ENCODE measurements around the gene MAST4.

The MAST4 gene

GRCh38 chr5:66979738-66980137 lies 383.5 kb downstream of the MAST4 start:
- no peaks in the 10 kb centered on the region for H3K27me3 ChIP-seq (replicated peaks in 2 of 5; ENCODE audit: control insufficient read depth in 4 of 5, insufficient read depth in 5 of 5, low read length in 4 of 5)
- H3K9me3 ChIP-seq (ENCODE audit: control extremely low read depth in 1 of 5, control insufficient read depth in 4 of 5, insufficient read depth in 2 of 5, low read depth in 1 of 5, low read length in 4 of 5) = no peaks in the 10 kb centered on the region
- no peaks in the 10 kb centered on the region for H3K4me1 ChIP-seq (ENCODE audit: control extremely low read depth in 1 of 4, control insufficient read depth in 4 of 4, insufficient read depth in 4 of 4, low read length in 3 of 4)
- CTCF ChIA-PET = interaction anchor here (0.6 kb wide), 1 partner anchor 10 kb away, joined by 3 read pairs; no protein-coding TSS in a partner anchor
- H3K4me3 ChIP-seq (ENCODE audit: control insufficient read depth in 1 of 7, extremely low read depth in 1 of 7, insufficient read depth in 4 of 7, low read depth in 2 of 7, low read length in 6 of 7) = no peak overlapping the region
- WGBS (ENCODE audit: insufficient coverage) = 100% methylated on average over 2 of the region's 3 CpGs
- H3K36me3 ChIP-seq (ENCODE audit: control insufficient read depth in 4 of 4, insufficient read depth in 4 of 4, low read length in 3 of 4) = no peaks in the 10 kb centered on the region
- no peak overlapping the region for H3K27ac ChIP-seq (ENCODE audit: insufficient read depth in 1 of 2, low read depth in 1 of 2, low read length in 2 of 2, poor library complexity in 1 of 2, severe bottlenecking in 2 of 2)
- DNase-seq = no peak
- POLR2A ChIA-PET = no interaction called here

GRCh38 chr5:66981266-66982055 lies 385.3 kb downstream of the MAST4 start:
- H3K36me3 ChIP-seq (ENCODE audit: control insufficient read depth in 4 of 4, insufficient read depth in 4 of 4, low read length in 3 of 4) = no peaks in the 10 kb centered on the region
- ChIA-PET POLR2A (no interaction called here), CTCF (interaction anchor here (0.6 to 3.0 kb wide), 2 partner anchors 11 to 22 kb away, joined by 3 to 12 read pairs; no protein-coding TSS in a partner anchor)
- H3K4me1 ChIP-seq (ENCODE audit: control extremely low read depth in 1 of 4, control insufficient read depth in 4 of 4, insufficient read depth in 4 of 4, low read length in 3 of 4) = no peaks in the 10 kb centered on the region
- H3K9me3 ChIP-seq (ENCODE audit: control extremely low read depth in 1 of 5, control insufficient read depth in 4 of 5, insufficient read depth in 2 of 5, low read depth in 1 of 5, low read length in 4 of 5) = no peaks in the 10 kb centered on the region
- H3K27me3 ChIP-seq (replicated peaks in 2 of 5; ENCODE audit: control insufficient read depth in 4 of 5, insufficient read depth in 5 of 5, low read length in 4 of 5) = no peaks in the 10 kb centered on the region
- DNase-seq = no peak
- H3K4me3 ChIP-seq (ENCODE audit: control insufficient read depth in 1 of 7, extremely low read depth in 1 of 7, insufficient read depth in 4 of 7, low read depth in 2 of 7, low read length in 6 of 7) = no peak overlapping the region
- H3K27ac ChIP-seq (ENCODE audit: insufficient read depth in 1 of 2, low read depth in 1 of 2, low read length in 2 of 2, poor library complexity in 1 of 2, severe bottlenecking in 2 of 2) = no peak overlapping the region
- 93% methylated on average over 3 of the region's 5 CpGs for WGBS (ENCODE audit: insufficient coverage)

- DNase-seq = no peak
- no peaks in the 10 kb centered on the region for H3K9me3 ChIP-seq (ENCODE audit: control extremely low read depth in 1 of 5, control insufficient read depth in 4 of 5, insufficient read depth in 2 of 5, low read depth in 1 of 5, low read length in 4 of 5)
- H3K27me3 ChIP-seq (replicated peaks in 2 of 5; ENCODE audit: control insufficient read depth in 4 of 5, insufficient read depth in 5 of 5, low read length in 4 of 5) = no peaks in the 10 kb centered on the region
- H3K36me3 ChIP-seq (ENCODE audit: control insufficient read depth in 4 of 4, insufficient read depth in 4 of 4, low read length in 3 of 4) = no peaks in the 10 kb centered on the region
- H3K4me3 ChIP-seq (ENCODE audit: control insufficient read depth in 1 of 7, extremely low read depth in 1 of 7, insufficient read depth in 4 of 7, low read depth in 2 of 7, low read length in 6 of 7) = no peak overlapping the region
- POLR2A ChIA-PET = no interaction called here
- CTCF ChIA-PET = interaction anchor here (3.0 kb wide), 1 partner anchor 12 kb away, joined by 12 read pairs; no protein-coding TSS in a partner anchor
- no peak overlapping the region for H3K27ac ChIP-seq (ENCODE audit: insufficient read depth in 1 of 2, low read depth in 1 of 2, low read length in 2 of 2, poor library complexity in 1 of 2, severe bottlenecking in 2 of 2)
- peaks cover 0 to 2% (median 0%) of the 10 kb centered on the region in 4 experiments for H3K4me1 ChIP-seq (ENCODE audit: control extremely low read depth in 1 of 4, control insufficient read depth in 4 of 4, insufficient read depth in 4 of 4, low read length in 3 of 4)
- WGBS (ENCODE audit: insufficient coverage) = no CpG with 5 or more reads among the region's 4 CpGs
Observed at GRCh38 chr5:66982056-66982387, 385.8 kb downstream of the MAST4 start.

- Histone ChIP-seq H3K27me3 (replicated peaks in 2 of 5; ENCODE audit: control insufficient read depth in 4 of 5, insufficient read depth in 5 of 5, low read length in 4 of 5) (no peaks in the 10 kb centered on the region), H3K4me1 (ENCODE audit: control extremely low read depth in 1 of 4, control insufficient read depth in 4 of 4, insufficient read depth in 4 of 4, low read length in 3 of 4) (peaks cover 0 to 2% (median 0%) of the 10 kb centered on the region in 4 experiments), H3K27ac (ENCODE audit: insufficient read depth in 1 of 2, low read depth in 1 of 2, low read length in 2 of 2, poor library complexity in 1 of 2, severe bottlenecking in 2 of 2) (no peak overlapping the region), H3K4me3 (ENCODE audit: control insufficient read depth in 1 of 7, extremely low read depth in 1 of 7, insufficient read depth in 4 of 7, low read depth in 2 of 7, low read length in 6 of 7) (no peak overlapping the region), H3K36me3 (ENCODE audit: control insufficient read depth in 4 of 4, insufficient read depth in 4 of 4, low read length in 3 of 4) (no peaks in the 10 kb centered on the region), H3K9me3 (ENCODE audit: control extremely low read depth in 1 of 5, control insufficient read depth in 4 of 5, insufficient read depth in 2 of 5, low read depth in 1 of 5, low read length in 4 of 5) (no peaks in the 10 kb centered on the region)
- ChIA-PET CTCF (interaction anchor here (0.6 to 3.0 kb wide), 3 partner anchors 12 to 130 kb away, joined by 3 to 12 read pairs (median 3); no protein-coding TSS in a partner anchor), POLR2A (no interaction called here)
- no peak for DNase-seq
- WGBS (ENCODE audit: insufficient coverage) = 79% methylated on average over 2 of the region's 5 CpGs
Observed at GRCh38 chr5:66982470-66982869, 386.3 kb downstream of the MAST4 start.

GRCh38 chr5:66985417-66985816 lies 389.2 kb downstream of the MAST4 start:
- H3K4me3 ChIP-seq (ENCODE audit: control insufficient read depth in 1 of 7, extremely low read depth in 1 of 7, insufficient read depth in 4 of 7, low read depth in 2 of 7, low read length in 6 of 7) = no peak overlapping the region
- 100% methylated on average over 2 of the region's 3 CpGs for WGBS (ENCODE audit: insufficient coverage)
- no peaks in the 10 kb centered on the region for H3K36me3 ChIP-seq (ENCODE audit: control insufficient read depth in 4 of 4, insufficient read depth in 4 of 4, low read length in 3 of 4)
- no peaks in the 10 kb centered on the region for H3K27me3 ChIP-seq (replicated peaks in 2 of 5; ENCODE audit: control insufficient read depth in 4 of 5, insufficient read depth in 5 of 5, low read length in 4 of 5)
- H3K4me1 ChIP-seq (ENCODE audit: control extremely low read depth in 1 of 4, control insufficient read depth in 4 of 4, insufficient read depth in 4 of 4, low read length in 3 of 4) = peaks cover 0 to 8% (median 2%) of the 10 kb centered on the region in 4 experiments
- CTCF ChIA-PET = interaction anchor here (0.7 to 2.5 kb wide), 3 partner anchors 19 to 188 kb away, joined by 3 to 9 read pairs (median 7); no protein-coding TSS in a partner anchor
- H3K9me3 ChIP-seq (ENCODE audit: control extremely low read depth in 1 of 5, control insufficient read depth in 4 of 5, insufficient read depth in 2 of 5, low read depth in 1 of 5, low read length in 4 of 5) = no peaks in the 10 kb centered on the region
- no peak for DNase-seq
- POLR2A ChIA-PET = no interaction called here
- no peak overlapping the region for H3K27ac ChIP-seq (ENCODE audit: insufficient read depth in 1 of 2, low read depth in 1 of 2, low read length in 2 of 2, poor library complexity in 1 of 2, severe bottlenecking in 2 of 2)

GRCh38 chr5:66986009-66986408 lies 389.8 kb downstream of the MAST4 start:
- POLR2A ChIA-PET = no interaction called here

GRCh38 chr5:66986534-66986933 lies 390.3 kb downstream of the MAST4 start:
- ChIA-PET POLR2A (no interaction called here), CTCF (interaction anchor here (0.7 to 2.5 kb wide), 10 partner anchors 9 to 221 kb away, joined by 3 to 10 read pairs (median 4); no protein-coding TSS in a partner anchor)
- 68% methylated on average over 2 of the region's 4 CpGs for WGBS (ENCODE audit: insufficient coverage)
- H3K36me3 ChIP-seq (ENCODE audit: control insufficient read depth in 4 of 4, insufficient read depth in 4 of 4, low read length in 3 of 4) = no peaks in the 10 kb centered on the region
- no peak overlapping the region for H3K27ac ChIP-seq (ENCODE audit: insufficient read depth in 1 of 2, low read depth in 1 of 2, low read length in 2 of 2, poor library complexity in 1 of 2, severe bottlenecking in 2 of 2)
- DNase-seq = no peak
- H3K4me3 ChIP-seq (ENCODE audit: control insufficient read depth in 1 of 7, extremely low read depth in 1 of 7, insufficient read depth in 4 of 7, low read depth in 2 of 7, low read length in 6 of 7) = no peak overlapping the region
- H3K9me3 ChIP-seq (ENCODE audit: control extremely low read depth in 1 of 5, control insufficient read depth in 4 of 5, insufficient read depth in 2 of 5, low read depth in 1 of 5, low read length in 4 of 5) = no peaks in the 10 kb centered on the region
- no peaks in the 10 kb centered on the region for H3K27me3 ChIP-seq (replicated peaks in 2 of 5; ENCODE audit: control insufficient read depth in 4 of 5, insufficient read depth in 5 of 5, low read length in 4 of 5)
- peaks cover 0 to 8% (median 2%) of the 10 kb centered on the region in 4 experiments for H3K4me1 ChIP-seq (ENCODE audit: control extremely low read depth in 1 of 4, control insufficient read depth in 4 of 4, insufficient read depth in 4 of 4, low read length in 3 of 4)

More at GRCh38 chr5:66986009-66986408, 389.8 kb downstream of the MAST4 start:
- WGBS (ENCODE audit: insufficient coverage) = 100% methylated on average over 1 of the region's 2 CpGs
- Histone ChIP-seq H3K4me3 (ENCODE audit: control insufficient read depth in 1 of 7, extremely low read depth in 1 of 7, insufficient read depth in 4 of 7, low read depth in 2 of 7, low read length in 6 of 7) (no peak overlapping the region), H3K36me3 (ENCODE audit: control insufficient read depth in 4 of 4, insufficient read depth in 4 of 4, low read length in 3 of 4) (no peaks in the 10 kb centered on the region), H3K4me1 (ENCODE audit: control extremely low read depth in 1 of 4, control insufficient read depth in 4 of 4, insufficient read depth in 4 of 4, low read length in 3 of 4) (peaks cover 0 to 8% (median 2%) of the 10 kb centered on the region in 4 experiments), H3K27me3 (replicated peaks in 2 of 5; ENCODE audit: control insufficient read depth in 4 of 5, insufficient read depth in 5 of 5, low read length in 4 of 5) (no peaks in the 10 kb centered on the region), H3K9me3 (ENCODE audit: control extremely low read depth in 1 of 5, control insufficient read depth in 4 of 5, insufficient read depth in 2 of 5, low read depth in 1 of 5, low read length in 4 of 5) (no peaks in the 10 kb centered on the region), H3K27ac (ENCODE audit: insufficient read depth in 1 of 2, low read depth in 1 of 2, low read length in 2 of 2, poor library complexity in 1 of 2, severe bottlenecking in 2 of 2) (no peak overlapping the region)
- CTCF ChIA-PET = interaction anchor here (0.7 to 2.5 kb wide), 6 partner anchors 13 to 188 kb away, joined by 3 to 9 read pairs (median 4); no protein-coding TSS in a partner anchor
- no peak for DNase-seq
